ENCODE results near the gene ADAMTS3. TPM values are rescaled to one million over a fixed set of nuclear protein-coding genes. Genes with fewer than 3 reads are reported as not detected.
A peak's percentile ranks its signal among the peaks of the same experiment; 100 is the strongest.

The ADAMTS3 gene
- total and polyA plus RNA-seq, 12 donors = 1.0 to 13.1 (median 2.2) TPM

GRCh38 chr4:72408568-72408967, 160.5 kb downstream of the ADAMTS3 start:
- Histone ChIP-seq H3K27me3 (no peaks in the 10 kb centered on the region), H3K4me3 (no peak overlapping the region), H3K27ac (no peak overlapping the region), H3K36me3 (replicated peaks in 1 of 2) (no peaks in the 10 kb centered on the region), H3K9me3 (replicated peaks in 1 of 3) (no peaks in the 10 kb centered on the region), H3K4me1 (replicated peaks in 1 of 2) (no peaks in the 10 kb centered on the region)
- no peak for DNase-seq
- 70 to 79% (median 74%) methylated on average over 4 of the region's 4 CpGs for WGBS, 4 donors
- TF ChIP-seq POLR2A (IDR thresholded peaks at IDR 0.05) = no peak
- TF ChIP-seq CTCF (IDR thresholded peaks at IDR 0.05) = no peak
- intact Hi-C loops (cut with DNase I) = no loop called here

GRCh38 chr4:72405417-72405816, 163.6 kb downstream of the ADAMTS3 start:
- H3K27me3 ChIP-seq = no peaks in the 10 kb centered on the region
- no peaks in the 10 kb centered on the region for H3K9me3 ChIP-seq (replicated peaks in 1 of 3)
- intact Hi-C loops (cut with DNase I) = no loop called here
- H3K4me1 ChIP-seq (replicated peaks in 1 of 2) = no peaks in the 10 kb centered on the region
- no peaks in the 10 kb centered on the region for H3K36me3 ChIP-seq (replicated peaks in 1 of 2)
- no peak for DNase-seq
- H3K27ac ChIP-seq = no peak overlapping the region
- TF ChIP-seq CTCF (IDR thresholded peaks at IDR 0.05) = no peak
- no peak for TF ChIP-seq POLR2A (IDR thresholded peaks at IDR 0.05)
- H3K4me3 ChIP-seq = no peak overlapping the region

- Histone ChIP-seq H3K36me3 (replicated peaks in 1 of 2) (no peaks in the 10 kb centered on the region), H3K4me3 (no peak overlapping the region), H3K27me3 (no peaks in the 10 kb centered on the region), H3K4me1 (replicated peaks in 1 of 2) (no peaks in the 10 kb centered on the region), H3K27ac (no peak overlapping the region), H3K9me3 (replicated peaks in 1 of 3) (no peaks in the 10 kb centered on the region)
- intact Hi-C loops (cut with DNase I) = no loop called here
- 88 to 98% (median 90%) methylated on average over 5 to 7 of the region's 7 CpGs for WGBS, 4 donors
- peak in 4 of 7 donors; percentile 13 to 28 (median 14) for DNase-seq
- TF ChIP-seq CTCF (IDR thresholded peaks at IDR 0.05) (no peak), POLR2A (IDR thresholded peaks at IDR 0.05) (no peak)
Observed at GRCh38 chr4:72397314-72397713, 171.7 kb downstream of the ADAMTS3 start.

- Histone ChIP-seq H3K4me1 (replicated peaks in 1 of 2) (no peaks in the 10 kb centered on the region), H3K27ac (no peak overlapping the region), H3K9me3 (replicated peaks in 1 of 3) (no peaks in the 10 kb centered on the region), H3K36me3 (replicated peaks in 1 of 2) (no peaks in the 10 kb centered on the region), H3K27me3 (no peaks in the 10 kb centered on the region), H3K4me3 (no peak overlapping the region)
- DNase-seq = no peak
- TF ChIP-seq CTCF (IDR thresholded peaks at IDR 0.05) (no peak), POLR2A (IDR thresholded peaks at IDR 0.05) (no peak)
- 90 to 95% (median 91%) methylated on average over 3 of the region's 3 CpGs for WGBS, 4 donors
- intact Hi-C loops (cut with DNase I) = no loop called here
Observed at GRCh38 chr4:72394012-72394663, 174.9 kb downstream of the ADAMTS3 start.
